HG02588 (cell line): ENCODE data around the gene MARCHF10.

Experiments used
- ATAC-seq: cut with Tn5 transposase; IDR thresholded peaks from one replicate; pipeline ENCODE4 v1.9.1; 2021; ENCODE audit warnings: mild to moderate bottlenecking, moderate library complexity; ENCODE audit not compliant: unreplicated experiment

MARCHF10 gene

GRCh38 chr17:62755141-62755851 is 52.8 kb downstream of the MARCHF10 start:
- ATAC-seq = no peak

GRCh38 chr17:62754631-62755030 is 53.5 kb downstream of the MARCHF10 start:
- no peak for ATAC-seq

- ATAC-seq = no peak
Observed at GRCh38 chr17:62753562-62753961, 54.6 kb downstream of the MARCHF10 start.

GRCh38 chr17:62751060-62751691 is 56.9 kb downstream of the MARCHF10 start:
- ATAC-seq = no peak

- ATAC-seq = no peak
Observed at GRCh38 chr17:62750631-62751051, 57.5 kb downstream of the MARCHF10 start.

GRCh38 chr17:62749926-62750325 is 58.2 kb downstream of the MARCHF10 start:
- ATAC-seq = no peak

GRCh38 chr17:62746941-62747340 is 61.2 kb downstream of the MARCHF10 start:
- no peak for ATAC-seq

GRCh38 chr17:62745806-62746205 is 62.3 kb downstream of the MARCHF10 start:
- no peak for ATAC-seq

GRCh38 chr17:62744259-62744658 is 63.9 kb downstream of the MARCHF10 start:
- ATAC-seq = no peak

- ATAC-seq = no peak
Observed at GRCh38 chr17:62741290-62741689, 66.8 kb downstream of the MARCHF10 start.

- no peak for ATAC-seq
Observed at GRCh38 chr17:62739645-62740388, 68.3 kb downstream of the MARCHF10 start.

- ATAC-seq = no peak
Observed at GRCh38 chr17:62738281-62738680, 69.8 kb downstream of the MARCHF10 start.

- no peak for ATAC-seq
Observed at GRCh38 chr17:62737513-62737912, 70.6 kb downstream of the MARCHF10 start.

- ATAC-seq = no peak
Observed at GRCh38 chr17:62735044-62735651, 73.0 kb downstream of the MARCHF10 start.

GRCh38 chr17:62732125-62732524 is 76.0 kb downstream of the MARCHF10 start:
- ATAC-seq = no peak

GRCh38 chr17:62727916-62728672 is 80.0 kb downstream of the MARCHF10 start:
- ATAC-seq = no peak

- no peak for ATAC-seq
Observed at GRCh38 chr17:62725791-62726249, 82.3 kb downstream of the MARCHF10 start.

GRCh38 chr17:62724398-62725146 is 83.5 kb downstream of the MARCHF10 start:
- ATAC-seq = peak; percentile 91

- no peak for ATAC-seq
Observed at GRCh38 chr17:62723842-62724241, 84.3 kb downstream of the MARCHF10 start.

- ATAC-seq = no peak
Observed at GRCh38 chr17:62722625-62723024, 85.5 kb downstream of the MARCHF10 start.
